Measurements from ENCODE around the gene GNAQ.

- TF ChIP-seq CTCF (conservative IDR thresholded peaks at IDR 0.05): no peak
- no peak for TF ChIP-seq ZFX (IDR thresholded peaks at IDR 0.05)
Measured at GRCh38 chr9:78062710-78063109, 31.1 kb upstream of the GNAQ start.
